SK-N-SH (cell line): ENCODE measurements around the gene VSIG8. TPM values are rescaled to one million over a fixed set of nuclear protein-coding genes. Genes with fewer than 3 reads are reported as not detected.

Source experiments
- CTCF ChIA-PET: fragments of 300-600, 350-600 bp; formaldehyde crosslinking; extraction: SDS; loops from one replicate; lab custom pipeline; 2021; lab: Yijun Ruan, JAX
- POLR2A ChIA-PET: fragments of 350-600 bp; sonication (Branson Sonifier 250); formaldehyde crosslinking; extraction: SDS; loops from one replicate; lab custom pipeline; 2020; ENCODE audit warnings: antibody characterized with exemption, inconsistent platforms; lab: Yijun Ruan, JAX
- DNase-seq: peaks from one replicate; pipeline ENCODE4 v3.0.0; 2012
- H2AFZ ChIP-seq: fragments of 200-600 bp; sonication (generic); 2 replicates; pipeline ENCODE4 v1.8.1; 2016; ENCODE audit warnings: antibody characterized with exemption, mild to moderate bottlenecking, low read depth
- H3F3A ChIP-seq: fragments of 200-600 bp; sonication (generic); replicated peaks from 2 replicates; pipeline ENCODE3; 2016; ENCODE audit warnings: antibody characterized with exemption, mild to moderate bottlenecking; ENCODE audit not compliant: insufficient read depth
- H3K27ac ChIP-seq, 2 experiments: fragments of 200-500 bp in 1 of 2; fragments of 200-600 bp in 1 of 2; sonication (Bioruptor generic) in 1 of 2; sonication (generic), shearing (Covaris generic) in 1 of 2; 2 replicates each; pipeline versions ENCODE4 v1.5.1 to v1.6.1; 2014 to 2016; ENCODE audit warnings: low read depth in 2 of 2, inconsistent platforms in 1 of 2, low read length in 1 of 2, mild to moderate bottlenecking in 1 of 2, mixed read lengths in 1 of 2
- H3K27me3 ChIP-seq: fragments of 200-600 bp; sonication (generic), shearing (Covaris generic); 2 replicates; pipeline ENCODE4 v1.6.1; 2016; ENCODE audit warnings: mixed run types; ENCODE audit not compliant: insufficient read depth
- H3K36me3 ChIP-seq, 2 experiments: fragments of 200-500 bp in 1 of 2; fragments of 200-600 bp in 1 of 2; sonication (Bioruptor generic) in 1 of 2; sonication (generic) in 1 of 2; replicated peaks in 1 of 2; 2 replicates each; pipeline versions ENCODE3 to v1.5.1; 2014 to 2016; ENCODE audit warnings: low read length in 1 of 2, mild to moderate bottlenecking in 1 of 2; ENCODE audit not compliant: insufficient read depth in 2 of 2, control insufficient read depth in 1 of 2
- H3K4me1 ChIP-seq, 2 experiments: fragments of 200-500 bp in 1 of 2; fragments of 200-600 bp in 1 of 2; sonication (Bioruptor generic) in 1 of 2; sonication (generic), shearing (Covaris generic) in 1 of 2; 2 replicates each; pipeline versions ENCODE4 v1.5.1 to v1.6.1; 2014 to 2016; ENCODE audit warnings: low read depth in 1 of 2, low read length in 1 of 2, mixed run types in 1 of 2; ENCODE audit not compliant: insufficient read depth in 2 of 2, control insufficient read depth in 1 of 2
- H3K4me2 ChIP-seq: fragments of 200-600 bp; sonication (generic), shearing (Covaris generic); 2 replicates; pipeline ENCODE4 v1.6.1; 2017; ENCODE audit warnings: mixed run types
- H3K4me3 ChIP-seq, 2 experiments: fragments of 200-500 bp in 1 of 2; fragments of 200-600 bp in 1 of 2; sonication (Bioruptor generic) in 1 of 2; sonication (generic), shearing (Covaris generic) in 1 of 2; 2 replicates each; pipeline versions ENCODE4 v1.5.1 to v1.8.1; 2014 to 2016; ENCODE audit warnings: low read depth in 2 of 2, inconsistent platforms in 1 of 2, low read length in 1 of 2, mild to moderate bottlenecking in 1 of 2, mixed read lengths in 1 of 2, moderate library complexity in 1 of 2
- H3K79me2 ChIP-seq: fragments of 200-600 bp; sonication (generic); 2 replicates; pipeline ENCODE4 v1.8.1; 2017; ENCODE audit warnings: mild to moderate bottlenecking; ENCODE audit not compliant: insufficient read depth
- H3K9ac ChIP-seq: fragments of 200-600 bp; sonication (generic); 2 replicates; pipeline ENCODE4 v1.6.1; 2017; ENCODE audit warnings: mixed run types
- H3K9me2 ChIP-seq: fragments of 200-600 bp; sonication (generic); 2 replicates; pipeline ENCODE4 v1.6.1; 2017; ENCODE audit warnings: mixed run types
- H3K9me3 ChIP-seq: fragments of 200-600 bp; sonication (generic); 2 replicates; pipeline ENCODE4 v1.6.1; 2017; ENCODE audit warnings: mixed run types, mild to moderate bottlenecking, moderate library complexity
- H4K20me1 ChIP-seq: fragments of 200-600 bp; sonication (generic); 2 replicates; pipeline ENCODE4 v1.6.1; 2017; ENCODE audit warnings: mild to moderate bottlenecking, mixed run types; ENCODE audit not compliant: insufficient read depth
- CHD2 ChIP-seq: fragments of 150-350 bp; IDR thresholded peaks from 2 replicates; pipeline ENCODE4 v1.6.1; 2018; ENCODE audit warnings: low read length; ENCODE audit not compliant: partially characterized antibody
- ELF1 ChIP-seq: IDR thresholded peaks from 2 replicates; pipeline ENCODE4 v1.4.0; 2012
- FOSL2 ChIP-seq: IDR thresholded peaks from 2 replicates; pipeline ENCODE4 v1.4.0; 2012; ENCODE audit warnings: low read depth, mild to moderate bottlenecking, moderate library complexity, borderline replicate concordance
- FOXJ3 ChIP-seq: sonication (generic); formaldehyde crosslinking; IDR thresholded peaks from 2 replicates; pipeline ENCODE4 v1.5.1; 2020; ENCODE audit warnings: mild to moderate bottlenecking, missing genetic modification reagents
- GATA2 ChIP-seq: sonication (generic); formaldehyde crosslinking; IDR thresholded peaks from 2 replicates; pipeline ENCODE4 v1.5.0; 2020; ENCODE audit warnings: mild to moderate bottlenecking, missing genetic modification reagents
- JUND ChIP-seq: IDR thresholded peaks from 2 replicates; pipeline ENCODE4 v1.4.0; 2012
- MEF2A ChIP-seq: IDR thresholded peaks from 2 replicates; pipeline ENCODE4 v1.4.0; 2012; ENCODE audit warnings: low read depth, borderline replicate concordance
- MXI1 ChIP-seq: IDR thresholded peaks from 2 replicates; pipeline ENCODE4 v1.6.1; 2012; ENCODE audit warnings: mild to moderate bottlenecking, low read depth, low read length, improper control_type of control experiment
- NRF1 ChIP-seq: IDR thresholded peaks from 2 replicates; pipeline ENCODE4 v1.6.1; 2012; ENCODE audit warnings: low read depth, mild to moderate bottlenecking, low read length
- RCOR1 ChIP-seq: fragments of 150-350 bp; IDR thresholded peaks from 2 replicates; pipeline ENCODE4 v1.6.1; 2017; ENCODE audit warnings: antibody characterized with exemption, low read length
- REST ChIP-seq: IDR thresholded peaks from 2 replicates; pipeline ENCODE4 v1.6.1; 2012; ENCODE audit warnings: mild to moderate bottlenecking, low read depth, low read length, moderate library complexity
- RXRA ChIP-seq: IDR thresholded peaks from 2 replicates; pipeline ENCODE4 v1.4.0; 2012; ENCODE audit warnings: low read depth, mild to moderate bottlenecking, borderline replicate concordance
- TCF12 ChIP-seq: IDR thresholded peaks from 2 replicates; pipeline ENCODE4 v1.4.0; 2012
- TEAD4 ChIP-seq: IDR thresholded peaks from 2 replicates; pipeline ENCODE4 v1.4.0; 2012; ENCODE audit warnings: mild to moderate bottlenecking, borderline replicate concordance; ENCODE audit not compliant: insufficient read depth
- YY1 ChIP-seq: IDR thresholded peaks from 2 replicates; pipeline ENCODE4 v1.4.0; 2012; ENCODE audit warnings: low read depth, mild to moderate bottlenecking
- WGBS: methylation state at CpG from one replicate; pipeline ENCODE4 v1.1.6; 2017; ENCODE audit warnings: low lambda C conversion rate; 5-methylcytosine and 5-hydroxymethylcytosine counted together
- polyA plus RNA-seq, 3 experiments: library from polyadenylated mRNA; depleted of rRNA; stranded (reverse); fragments of >200 nt; gene quantifications; 2 replicates each; pipeline ENCODE4 v1.2.3, GENCODE V29; 2012
- TF ChIP-seq, protein P1 (sequence below): fragments of 200-600 bp; sonication (generic); IDR thresholded peaks from 2 replicates; pipeline ENCODE4 v1.6.1; 2017; ENCODE audit warnings: antibody characterized with exemption, mild to moderate bottlenecking, moderate library complexity
- TF ChIP-seq, protein P2 (sequence below): IDR thresholded peaks from 2 replicates; pipeline ENCODE4 v1.4.0; 2012; ENCODE audit warnings: low read depth, borderline replicate concordance
- TF ChIP-seq, protein P3 (sequence below): IDR thresholded peaks from 2 replicates; pipeline ENCODE4; 2012

Gene VSIG8
- polyA plus RNA-seq, 1 of the 3 experiments (the other 2 are of a cell fraction), result not detected

DNA sequence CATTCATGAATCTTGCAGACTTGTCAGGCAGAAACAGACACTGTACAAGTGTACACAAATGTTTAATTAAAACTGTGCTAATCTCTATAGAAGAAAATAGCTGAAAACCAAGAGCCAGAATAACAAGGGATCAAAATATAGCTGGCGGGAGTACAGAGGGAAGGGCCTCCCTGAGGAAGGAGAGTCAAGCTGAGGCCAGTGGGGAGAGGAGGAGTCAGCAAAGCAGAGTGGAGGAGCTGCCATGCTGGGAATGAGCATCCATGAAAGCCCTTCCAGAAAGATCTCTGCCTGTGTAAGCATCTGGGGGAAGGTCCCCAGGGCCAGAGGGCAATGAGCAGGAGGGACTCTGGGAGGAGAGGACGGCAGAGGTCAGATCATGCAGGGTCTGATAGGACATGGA lies 20.7 kb downstream of the VSIG8 start:
- ChIA-PET POLR2A (no interaction called here), CTCF (interaction anchor here (0.9 to 4.1 kb wide), 6 partner anchors 10 to 164 kb away, joined by 4 to 22 read pairs (median 8); no protein-coding TSS in a partner anchor)
- no peak overlapping the region for H3K4me3 ChIP-seq
- no peak overlapping the region for H2AFZ ChIP-seq
- H3K79me2 ChIP-seq, result no peaks in the 10 kb centered on the region
- H3K27ac ChIP-seq, result no peak overlapping the region
- TF ChIP-seq TEAD4, result no peak
- H3F3A ChIP-seq, result no peaks in the 10 kb centered on the region
- H3K9me2 ChIP-seq, result no peaks in the 10 kb centered on the region
- no peaks in the 10 kb centered on the region for H4K20me1 ChIP-seq
- no peaks in the 10 kb centered on the region for H3K9me3 ChIP-seq
- WGBS, result 93% methylated on average over 2 of the region's 2 CpGs
- no peaks in the 10 kb centered on the region for H3K27me3 ChIP-seq
- DNase-seq, result no peak
- peaks cover 0 to 3% of the 10 kb centered on the region in 2 experiments; a peak in 1 of 4 replicates for H3K4me1 ChIP-seq
- H3K4me2 ChIP-seq, result no peak overlapping the region
- H3K36me3 ChIP-seq, result no peaks in the 10 kb centered on the region
- H3K9ac ChIP-seq, result no peak overlapping the region

DNA sequence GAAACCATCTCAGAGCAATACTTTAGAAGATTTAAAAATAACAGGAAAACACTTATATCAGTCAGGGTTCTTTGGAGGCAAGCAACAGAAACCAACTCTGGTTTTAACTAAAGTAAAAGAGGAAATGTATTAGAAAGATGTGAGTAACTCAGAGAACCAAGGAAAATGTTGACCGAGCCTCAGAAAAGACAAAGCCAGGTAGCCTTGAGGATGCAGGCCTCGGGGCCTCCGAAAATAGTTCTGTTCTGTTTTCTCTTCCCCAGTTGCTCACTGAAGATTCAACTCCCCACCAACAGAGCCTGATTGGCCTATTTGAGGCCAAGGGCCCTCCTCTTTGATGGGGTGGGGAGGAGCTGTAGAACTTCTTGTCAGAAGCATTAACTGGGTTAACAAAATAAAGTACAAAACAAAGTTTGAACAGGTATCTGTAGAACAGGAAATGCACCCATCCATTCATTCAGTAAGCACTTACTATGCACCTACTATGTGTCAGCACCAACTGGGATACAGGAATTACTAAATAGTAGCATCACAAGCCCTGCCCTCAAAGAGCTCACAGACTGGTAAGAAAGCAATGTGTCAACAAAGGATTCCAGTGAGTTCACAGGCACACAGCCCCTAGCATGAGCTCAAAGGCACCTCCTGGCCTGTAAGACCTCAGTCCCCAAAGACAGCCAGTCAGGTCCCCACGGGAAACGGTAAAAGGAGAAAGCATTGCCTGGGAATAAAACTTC lies 23.2 kb downstream of the VSIG8 start:
- no peak overlapping the region for H3K9ac ChIP-seq
- H3K79me2 ChIP-seq, result no peaks in the 10 kb centered on the region
- H4K20me1 ChIP-seq, result no peaks in the 10 kb centered on the region
- no peaks in the 10 kb centered on the region for H3K27me3 ChIP-seq
- H3K4me2 ChIP-seq, result no peak overlapping the region
- no peak overlapping the region for H3K27ac ChIP-seq
- H3K4me1 ChIP-seq, result peaks cover 0 to 3% of the 10 kb centered on the region in 2 experiments; a peak in 1 of 4 replicates
- no peaks in the 10 kb centered on the region for H3K36me3 ChIP-seq
- H2AFZ ChIP-seq, result no peak overlapping the region
- POLR2A ChIA-PET, result no interaction called here
- 90% methylated on average over 5 of the region's 5 CpGs for WGBS
- H3K4me3 ChIP-seq, result no peak overlapping the region
- CTCF ChIA-PET, result interaction anchor here (1.0 to 4.1 kb wide), 5 partner anchors 9 to 51 kb away, joined by 3 to 22 read pairs (median 4); no protein-coding TSS in a partner anchor
- no peaks in the 10 kb centered on the region for H3K9me2 ChIP-seq
- no peak for DNase-seq
- H3K9me3 ChIP-seq, result no peaks in the 10 kb centered on the region
- TF ChIP-seq TEAD4 (no peak), FOSL2 (no peak), MEF2A (no peak), ELF1 (no peak), RXRA (no peak), NRF1 (no peak), MXI1 (no peak), JUND (no peak), GATA2 (CRISPR knock-in tag) (no peak), FOXJ3 (CRISPR knock-in tag) (no peak), YY1 (no peak), TCF12 (no peak), REST (no peak), RCOR1 (no peak), CHD2 (no peak)
- TF ChIP-seq, protein P1, sequence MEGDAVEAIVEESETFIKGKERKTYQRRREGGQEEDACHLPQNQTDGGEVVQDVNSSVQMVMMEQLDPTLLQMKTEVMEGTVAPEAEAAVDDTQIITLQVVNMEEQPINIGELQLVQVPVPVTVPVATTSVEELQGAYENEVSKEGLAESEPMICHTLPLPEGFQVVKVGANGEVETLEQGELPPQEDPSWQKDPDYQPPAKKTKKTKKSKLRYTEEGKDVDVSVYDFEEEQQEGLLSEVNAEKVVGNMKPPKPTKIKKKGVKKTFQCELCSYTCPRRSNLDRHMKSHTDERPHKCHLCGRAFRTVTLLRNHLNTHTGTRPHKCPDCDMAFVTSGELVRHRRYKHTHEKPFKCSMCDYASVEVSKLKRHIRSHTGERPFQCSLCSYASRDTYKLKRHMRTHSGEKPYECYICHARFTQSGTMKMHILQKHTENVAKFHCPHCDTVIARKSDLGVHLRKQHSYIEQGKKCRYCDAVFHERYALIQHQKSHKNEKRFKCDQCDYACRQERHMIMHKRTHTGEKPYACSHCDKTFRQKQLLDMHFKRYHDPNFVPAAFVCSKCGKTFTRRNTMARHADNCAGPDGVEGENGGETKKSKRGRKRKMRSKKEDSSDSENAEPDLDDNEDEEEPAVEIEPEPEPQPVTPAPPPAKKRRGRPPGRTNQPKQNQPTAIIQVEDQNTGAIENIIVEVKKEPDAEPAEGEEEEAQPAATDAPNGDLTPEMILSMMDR, result no peak
- TF ChIP-seq, protein P2, sequence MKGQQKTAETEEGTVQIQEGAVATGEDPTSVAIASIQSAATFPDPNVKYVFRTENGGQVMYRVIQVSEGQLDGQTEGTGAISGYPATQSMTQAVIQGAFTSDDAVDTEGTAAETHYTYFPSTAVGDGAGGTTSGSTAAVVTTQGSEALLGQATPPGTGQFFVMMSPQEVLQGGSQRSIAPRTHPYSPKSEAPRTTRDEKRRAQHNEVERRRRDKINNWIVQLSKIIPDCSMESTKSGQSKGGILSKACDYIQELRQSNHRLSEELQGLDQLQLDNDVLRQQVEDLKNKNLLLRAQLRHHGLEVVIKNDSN, result no peak
- TF ChIP-seq, protein P3, sequence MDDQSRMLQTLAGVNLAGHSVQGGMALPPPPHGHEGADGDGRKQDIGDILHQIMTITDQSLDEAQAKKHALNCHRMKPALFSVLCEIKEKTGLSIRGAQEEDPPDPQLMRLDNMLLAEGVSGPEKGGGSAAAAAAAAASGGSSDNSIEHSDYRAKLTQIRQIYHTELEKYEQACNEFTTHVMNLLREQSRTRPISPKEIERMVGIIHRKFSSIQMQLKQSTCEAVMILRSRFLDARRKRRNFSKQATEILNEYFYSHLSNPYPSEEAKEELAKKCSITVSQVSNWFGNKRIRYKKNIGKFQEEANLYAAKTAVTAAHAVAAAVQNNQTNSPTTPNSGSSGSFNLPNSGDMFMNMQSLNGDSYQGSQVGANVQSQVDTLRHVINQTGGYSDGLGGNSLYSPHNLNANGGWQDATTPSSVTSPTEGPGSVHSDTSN, result no peak
- H3F3A ChIP-seq, result no peaks in the 10 kb centered on the region
